ENCODE results near the gene LIPE. TPM values are rescaled to one million over a fixed set of nuclear protein-coding genes. Genes with fewer than 3 reads are reported as not detected.

The LIPE gene
- total RNA-seq, 1 experiment from 2014 or later = not detected

DNA sequence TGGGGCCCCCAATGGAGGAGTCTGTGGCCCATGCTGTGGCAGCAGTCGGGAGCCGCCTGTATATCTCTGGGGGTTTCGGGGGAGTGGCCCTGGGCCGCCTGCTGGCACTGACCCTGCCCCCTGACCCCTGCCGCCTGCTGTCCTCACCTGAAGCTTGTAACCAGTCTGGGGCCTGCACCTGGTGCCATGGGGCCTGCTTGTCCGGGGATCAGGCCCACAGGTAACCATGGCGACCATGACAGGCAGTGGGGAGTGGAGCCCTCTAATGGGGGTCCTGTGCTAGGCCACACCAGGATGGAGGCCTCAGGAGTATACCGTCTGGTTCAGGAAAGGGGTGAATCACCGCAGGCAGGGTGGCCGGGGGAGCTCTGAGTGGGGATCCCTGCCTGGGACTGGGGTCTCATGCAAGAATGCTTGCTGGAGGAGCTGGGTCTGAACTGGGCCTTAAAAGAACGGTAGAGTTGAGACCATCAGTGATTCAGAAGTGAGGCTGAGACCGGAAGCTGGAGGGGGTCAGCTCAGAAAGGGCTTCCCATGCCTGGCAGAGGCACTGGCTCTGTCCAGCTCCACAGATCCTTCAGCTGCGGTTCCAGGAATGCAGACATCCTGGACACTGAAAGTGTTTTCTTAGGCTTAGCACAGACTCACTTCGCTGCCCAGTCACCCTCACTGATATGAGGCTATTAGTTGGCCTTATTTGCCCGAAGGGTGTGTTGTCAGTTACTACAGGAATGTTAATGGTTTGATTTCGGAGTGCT is 66.2 kb downstream of the LIPE start:
- no peaks in the 10 kb centered on the region for H3K27me3 ChIP-seq
- DNase-seq = no peak
- H3K4me3 ChIP-seq = no peak overlapping the region
- peaks cover 12% of the 10 kb centered on the region for H3K9me3 ChIP-seq
- H3K36me3 ChIP-seq = peaks cover 32% of the 10 kb centered on the region

DNA sequence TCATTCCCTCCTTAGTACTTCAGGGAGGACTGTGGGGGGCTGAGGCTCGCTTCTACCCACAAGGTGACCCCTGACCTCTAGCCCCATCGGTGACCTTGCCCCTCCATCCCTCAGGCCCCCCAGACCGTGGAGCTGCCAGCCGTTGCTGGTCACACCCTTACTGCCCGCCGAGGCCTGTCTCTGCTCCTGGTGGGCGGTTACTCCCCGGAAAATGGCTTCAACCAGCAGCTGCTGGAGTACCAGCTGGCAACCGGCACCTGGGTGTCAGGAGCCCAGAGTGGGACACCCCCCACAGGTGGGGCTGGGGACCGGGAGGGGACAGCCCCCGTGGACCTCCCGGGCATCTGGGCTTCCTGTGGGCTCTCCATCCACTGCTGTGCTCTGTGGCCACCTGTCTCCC is 69.9 kb downstream of the LIPE start:
- peaks cover 12% of the 10 kb centered on the region for H3K36me3 ChIP-seq
- no peak for DNase-seq
- H3K27me3 ChIP-seq = no peaks in the 10 kb centered on the region
- no peak overlapping the region for H3K4me3 ChIP-seq
- no peaks in the 10 kb centered on the region; the same call in 1 of the 2 replicates for H3K9me3 ChIP-seq

DNA sequence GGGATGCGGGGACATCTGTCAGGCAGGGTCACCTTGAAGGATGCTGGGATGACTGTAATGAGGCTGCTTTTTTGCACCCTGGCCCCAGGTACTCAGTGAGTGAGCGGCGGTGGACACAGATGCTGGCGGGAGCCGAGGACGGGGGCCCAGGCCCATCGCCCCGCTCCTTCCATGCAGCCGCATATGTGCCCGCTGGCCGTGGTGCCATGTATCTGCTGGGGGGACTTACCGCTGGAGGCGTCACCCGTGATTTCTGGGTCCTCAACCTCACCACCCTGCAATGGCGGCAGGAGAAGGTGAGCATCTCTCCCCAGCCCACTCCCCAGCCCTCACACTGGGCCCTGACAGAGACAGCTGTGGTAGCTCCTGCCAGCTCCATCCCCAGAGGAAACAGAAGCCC is 70.5 kb downstream of the LIPE start:
- Histone ChIP-seq H3K4me3 (no peak overlapping the region), H3K36me3 (peaks cover 11% of the 10 kb centered on the region), H3K9me3 (no peaks in the 10 kb centered on the region), H3K27me3 (no peaks in the 10 kb centered on the region)
- no peak for DNase-seq

DNA sequence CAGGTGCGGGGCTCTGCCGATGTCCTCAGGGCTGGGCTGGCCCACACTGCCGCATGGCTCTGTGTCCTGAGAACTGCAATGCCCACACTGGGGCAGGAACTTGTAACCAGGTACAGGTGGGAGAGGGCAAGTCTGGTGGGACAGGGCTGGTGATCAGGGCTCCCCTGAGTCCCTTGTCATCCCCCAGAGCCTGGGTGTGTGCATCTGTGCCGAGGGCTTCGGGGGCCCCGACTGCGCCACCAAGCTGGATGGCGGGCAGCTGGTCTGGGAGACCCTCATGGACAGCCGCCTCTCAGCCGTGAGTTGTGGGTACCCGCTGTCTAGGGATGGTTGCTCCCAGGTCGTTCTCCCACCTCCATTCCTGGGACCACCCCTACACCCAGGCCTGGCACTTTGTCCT is 71.3 kb downstream of the LIPE start:
- no peak for DNase-seq

DNA sequence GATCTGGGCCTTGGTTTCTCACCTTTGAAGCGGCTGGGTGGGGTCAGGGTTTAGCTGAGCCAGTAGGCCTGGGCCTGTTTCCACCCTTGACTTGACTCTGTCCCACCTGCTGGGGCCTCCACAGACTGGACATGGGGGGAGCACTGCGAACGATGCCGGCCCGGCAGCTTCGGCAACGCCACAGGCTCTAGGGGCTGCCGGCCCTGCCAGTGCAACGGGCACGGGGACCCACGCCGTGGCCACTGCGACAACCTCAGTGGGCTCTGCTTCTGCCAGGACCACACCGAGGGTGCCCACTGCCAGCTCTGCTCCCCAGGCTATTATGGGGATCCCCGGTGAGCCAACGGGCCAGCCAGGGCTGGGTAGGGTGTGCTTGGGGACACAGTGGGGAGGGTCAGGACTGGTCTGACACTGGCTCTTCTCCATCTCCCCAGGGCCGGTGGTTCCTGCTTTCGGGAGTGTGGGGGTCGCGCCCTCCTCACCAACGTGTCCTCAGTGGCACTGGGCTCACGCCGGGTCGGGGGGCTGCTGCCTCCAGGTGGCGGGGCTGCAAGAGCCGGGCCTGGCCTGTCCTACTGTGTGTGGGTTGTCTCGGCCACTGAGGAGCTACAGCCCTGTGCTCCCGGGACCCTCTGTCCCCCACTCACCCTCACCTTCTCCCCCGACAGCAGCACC is 73.7 kb downstream of the LIPE start:
- no peak for DNase-seq
- H3K4me3 ChIP-seq = no peak overlapping the region
- no peaks in the 10 kb centered on the region for H3K9me3 ChIP-seq
- no peaks in the 10 kb centered on the region for H3K27me3 ChIP-seq
- peaks cover 9% of the 10 kb centered on the region for H3K36me3 ChIP-seq

More for the DNA sequence above, 71.3 kb downstream of the LIPE start:
- peaks cover 11% of the 10 kb centered on the region for H3K36me3 ChIP-seq
- no peaks in the 10 kb centered on the region for H3K9me3 ChIP-seq
- H3K27me3 ChIP-seq = no peaks in the 10 kb centered on the region
- H3K4me3 ChIP-seq = no peak overlapping the region

DNA sequence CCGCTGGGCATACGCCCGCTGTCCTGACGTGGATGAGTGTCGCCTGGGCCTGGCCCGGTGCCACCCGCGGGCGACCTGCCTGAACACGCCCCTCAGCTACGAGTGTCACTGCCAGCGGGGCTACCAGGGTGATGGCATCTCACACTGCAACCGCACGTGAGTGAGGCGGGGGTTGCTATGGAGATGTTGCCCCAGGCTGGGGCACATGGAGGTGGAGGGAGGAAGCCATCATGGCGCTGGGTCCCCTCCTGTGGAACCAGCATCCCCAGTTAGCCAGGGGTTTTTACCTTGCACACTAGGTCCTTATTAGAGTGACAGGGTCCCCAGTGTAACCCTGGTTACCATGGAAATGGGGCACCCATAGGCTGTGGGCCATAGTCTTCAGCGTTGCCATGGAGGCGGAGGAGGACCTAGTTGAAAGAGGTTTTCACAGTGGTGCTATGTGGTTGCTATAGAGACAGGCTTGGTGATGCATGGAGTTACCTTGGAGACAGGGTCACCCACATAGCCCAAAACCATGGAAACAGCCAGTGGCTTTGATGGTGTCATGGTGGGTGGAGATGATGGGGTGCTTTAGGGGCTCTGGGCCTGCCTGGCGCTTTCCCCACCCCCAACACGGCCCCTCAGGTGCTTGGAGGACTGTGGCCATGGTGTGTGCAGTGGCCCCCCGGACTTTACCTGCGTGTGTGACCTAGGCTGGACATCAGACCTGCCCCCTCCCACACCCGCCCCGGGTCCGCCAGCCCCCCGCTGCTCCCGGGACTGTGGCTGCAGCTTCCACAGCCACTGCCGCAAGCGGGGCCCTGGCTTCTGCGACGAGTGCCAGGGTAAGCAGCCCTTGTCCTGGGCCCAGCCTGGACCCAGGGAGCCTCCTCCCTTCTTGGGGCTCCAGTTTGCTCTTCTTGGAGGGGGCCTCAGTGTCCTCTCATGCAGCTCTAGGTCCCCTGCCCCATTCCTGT is 74.6 kb downstream of the LIPE start:
- no peak for DNase-seq
- Histone ChIP-seq H3K36me3 (peaks cover 12% of the 10 kb centered on the region), H3K4me3 (no peak overlapping the region), H3K9me3 (no peaks in the 10 kb centered on the region), H3K27me3 (no peaks in the 10 kb centered on the region)

Other genes with a start within 250 kb of the LIPE start
- 26.3 and 42.9 TPM in 2 replicates for gene DEDD2, start 209.7 kb downstream of the LIPE start, total RNA-seq (2014; rRNA removed; shearing (Covaris generic); ENCODE audit: low replicate concordance)
- 8.5 and 12.8 TPM in 2 replicates for gene ZNF526, start 207.1 kb downstream of the LIPE start, total RNA-seq (2014; rRNA removed; shearing (Covaris generic); ENCODE audit: low replicate concordance)
- 24.1 and 27.3 TPM in 2 replicates for gene GSK3A, start 184.8 kb downstream of the LIPE start, total RNA-seq (2014; rRNA removed; shearing (Covaris generic); ENCODE audit: low replicate concordance)
- gene ERF, start 172.3 kb downstream of the LIPE start, total RNA-seq (2014; rRNA removed; shearing (Covaris generic); ENCODE audit: low replicate concordance) = 78.3 and 168 TPM in 2 replicates
- gene CIC, start 158.1 kb downstream of the LIPE start, total RNA-seq (2014; rRNA removed; shearing (Covaris generic); ENCODE audit: low replicate concordance) = 5.9 and 15.8 TPM in 2 replicates
- 0.13 and 0.76 TPM in 2 replicates for gene PRR19, start 125.3 kb downstream of the LIPE start, total RNA-seq (2014; rRNA removed; shearing (Covaris generic); ENCODE audit: low replicate concordance)
- 80.0 and 88.3 TPM in 2 replicates for gene PAFAH1B3, start 124.8 kb downstream of the LIPE start, total RNA-seq (2014; rRNA removed; shearing (Covaris generic); ENCODE audit: low replicate concordance)
- 0.86 TPM in 1 of 2 replicates, not detected in the other for gene TMEM145, start 114.1 kb downstream of the LIPE start, total RNA-seq (2014; rRNA removed; shearing (Covaris generic); ENCODE audit: low replicate concordance)
- gene MEGF8, start 101.8 kb downstream of the LIPE start, total RNA-seq (2014; rRNA removed; shearing (Covaris generic); ENCODE audit: low replicate concordance) = 14.8 and 26.7 TPM in 2 replicates
- not detected in 2 replicates for gene CNFN, start 37.1 kb downstream of the LIPE start, total RNA-seq (2014; rRNA removed; shearing (Covaris generic); ENCODE audit: low replicate concordance)
- not detected in 2 replicates for gene CXCL17, start 15.6 kb upstream of the LIPE start, total RNA-seq (2014; rRNA removed; shearing (Covaris generic); ENCODE audit: low replicate concordance)
- gene CEACAM1, start 101.1 kb upstream of the LIPE start, total RNA-seq (2014; rRNA removed; shearing (Covaris generic); ENCODE audit: low replicate concordance) = not detected in 2 replicates
- not detected in 2 replicates for gene CEACAM8, start 167.5 kb upstream of the LIPE start, total RNA-seq (2014; rRNA removed; shearing (Covaris generic); ENCODE audit: low replicate concordance)

Data from MG63 (cell line).